NT2/D1 (cell line): ENCODE results near the gene ULK1.

Experiments
- YY1 ChIP-seq: IDR thresholded peaks from 2 replicates; pipeline ENCODE4 v1.6.1; 2011; ENCODE audit not compliant: insufficient read length, insufficient read depth
- ZNF274 ChIP-seq: IDR thresholded peaks from 2 replicates; pipeline ENCODE4 v1.6.1; 2011; ENCODE audit warnings: mild to moderate bottlenecking, low read depth, low read length

GRCh38 chr12:131894313-131894860 lies at the start of gene ULK1:
- TF ChIP-seq ZNF274 (no peak), YY1 (no peak)
